Fibroblast of skin of right biceps (primary cell): ENCODE measurements around the gene CANT1.

ENCODE experiments used
- DNase-seq: peaks from one replicate; pipeline ENCODE4 v3.0.0-alpha.2; 2013

The CANT1 gene

DNA sequence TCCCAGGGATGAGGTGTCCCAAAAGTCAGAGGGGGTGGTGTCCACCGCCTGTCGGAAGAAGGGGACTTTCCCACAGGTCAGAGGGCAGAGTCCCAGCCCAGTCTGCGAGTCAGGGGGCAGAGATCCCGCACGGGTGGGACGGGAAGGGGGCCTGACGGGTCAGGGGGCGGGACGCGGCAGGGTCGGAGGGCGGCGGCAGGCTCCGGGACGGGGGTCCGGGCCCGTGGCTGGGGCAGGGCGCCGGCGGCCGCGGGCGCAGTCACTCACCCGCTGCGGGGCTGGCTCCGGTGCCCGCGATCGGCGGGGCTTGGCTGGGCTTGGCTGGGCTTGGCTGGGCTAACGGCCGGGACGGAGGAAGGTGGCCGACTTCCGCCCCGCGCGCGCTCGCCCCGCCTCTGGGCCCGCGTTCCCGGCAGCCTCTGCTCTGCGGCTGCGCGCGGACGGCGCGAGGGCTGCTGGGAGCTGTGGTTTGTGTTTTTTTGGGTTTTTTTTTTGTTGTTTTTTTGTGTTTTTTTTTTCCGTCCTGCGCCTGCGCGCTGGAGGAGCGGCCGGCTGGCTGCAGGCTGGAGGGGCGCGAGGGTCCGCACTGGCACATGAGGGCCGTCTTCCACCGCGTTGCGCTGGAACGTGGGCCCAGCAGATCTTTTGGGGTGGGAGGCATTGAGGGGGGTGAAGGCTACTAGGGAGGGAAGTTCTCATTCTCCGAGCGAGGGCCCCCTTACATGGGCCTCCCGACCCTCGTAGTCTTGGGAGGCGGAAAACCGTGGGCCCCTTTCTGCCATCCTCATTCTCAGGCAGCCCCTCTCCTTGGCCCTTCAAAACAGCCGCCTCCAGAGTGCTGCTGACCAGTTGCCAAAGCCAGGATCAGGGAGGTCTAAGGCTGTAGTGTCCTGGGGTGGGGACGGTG is at the start of gene CANT1:
TSS of gene CANT1 (minus strand) at position 368 of the 907 bp plus-strand sequence. CDS start 12,142 bp downstream, outside the sequence.
- DNase-seq, result peak; percentile 87

DNA sequence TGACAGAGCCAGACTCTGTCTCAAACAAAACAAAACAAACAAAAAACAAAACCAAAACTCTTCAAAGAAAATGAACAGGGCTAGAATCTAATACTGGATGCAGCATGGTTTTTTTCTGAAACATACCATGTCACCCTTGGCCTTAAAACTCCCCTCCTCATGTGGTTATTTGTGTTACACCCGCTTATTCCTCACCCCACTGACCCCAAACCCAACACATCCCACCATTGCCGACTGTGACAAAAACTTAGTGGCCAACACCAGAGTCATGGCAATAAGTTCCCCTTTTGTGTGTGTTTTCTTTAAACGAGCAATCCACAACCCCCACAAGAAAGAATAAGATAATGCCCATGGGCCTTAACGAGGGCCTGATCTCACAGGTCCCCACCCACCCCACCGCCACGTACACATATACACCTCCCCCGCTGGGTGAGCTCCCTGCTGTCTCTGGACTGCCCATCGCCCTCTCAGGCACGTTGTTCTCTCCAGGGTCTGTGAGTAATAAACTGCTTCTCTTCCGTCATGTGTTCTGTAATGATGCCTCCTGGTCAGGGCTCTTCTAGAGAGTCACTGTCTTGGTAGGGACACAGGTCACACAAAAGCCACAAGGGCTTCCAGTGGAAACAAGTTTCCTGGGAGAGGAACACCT is 48.3 kb upstream of the CANT1 start:
- DNase-seq, result no peak

DNA sequence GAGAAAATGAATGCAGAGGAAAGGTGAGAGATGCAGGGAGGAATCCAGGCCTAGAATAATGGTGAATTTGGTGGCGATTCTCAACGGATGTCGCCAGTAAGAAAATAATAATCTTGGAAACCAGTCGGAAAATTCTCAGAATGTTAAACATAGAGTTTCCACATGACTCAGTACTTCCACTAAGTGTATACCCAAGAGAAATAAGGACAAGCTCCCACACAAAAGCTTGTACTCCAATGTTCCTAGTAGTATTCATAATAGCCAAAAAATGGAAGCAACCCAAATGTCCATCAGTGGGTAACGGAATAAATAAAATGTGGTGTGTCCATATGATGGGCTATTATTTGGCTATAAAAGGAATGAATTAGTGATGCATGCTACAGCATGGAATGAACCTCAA is 45.6 kb upstream of the CANT1 start:
- no peak for DNase-seq

DNA sequence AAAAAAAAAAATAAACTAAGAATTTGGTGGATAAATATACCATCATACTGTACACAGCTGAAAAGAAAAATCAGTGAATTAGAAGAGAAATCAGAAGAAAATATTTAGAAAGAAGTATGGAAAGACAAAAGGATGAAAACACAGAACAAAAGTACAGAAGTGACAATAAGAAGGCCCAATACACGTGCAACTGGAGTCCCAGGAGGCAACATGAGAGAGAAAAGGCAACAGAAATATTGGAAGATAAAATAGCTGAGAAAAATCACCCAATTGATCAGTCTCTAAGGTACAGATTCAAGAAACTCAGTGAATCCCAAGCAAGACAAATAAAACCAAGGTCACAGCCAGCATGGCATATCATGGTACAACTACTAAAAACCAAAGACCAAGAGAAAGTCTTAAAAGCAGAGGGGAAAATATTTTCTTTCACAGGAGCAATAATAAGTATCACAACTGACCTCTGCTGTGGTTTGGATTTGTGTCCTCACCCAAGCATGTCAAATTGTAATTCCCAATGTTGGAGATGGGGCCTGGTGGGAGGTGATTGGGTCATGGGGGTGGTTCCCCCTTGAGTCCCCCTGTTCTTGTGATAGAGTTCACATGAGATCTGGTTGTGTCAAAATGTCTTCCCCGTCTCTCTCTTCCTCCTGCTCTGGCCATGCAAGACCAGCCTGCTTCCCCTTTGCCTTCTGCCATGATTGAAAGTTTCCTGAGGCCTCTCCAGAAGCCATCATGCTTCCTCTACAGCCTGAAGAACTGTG is 44.8 kb upstream of the CANT1 start:
- no peak for DNase-seq

DNA sequence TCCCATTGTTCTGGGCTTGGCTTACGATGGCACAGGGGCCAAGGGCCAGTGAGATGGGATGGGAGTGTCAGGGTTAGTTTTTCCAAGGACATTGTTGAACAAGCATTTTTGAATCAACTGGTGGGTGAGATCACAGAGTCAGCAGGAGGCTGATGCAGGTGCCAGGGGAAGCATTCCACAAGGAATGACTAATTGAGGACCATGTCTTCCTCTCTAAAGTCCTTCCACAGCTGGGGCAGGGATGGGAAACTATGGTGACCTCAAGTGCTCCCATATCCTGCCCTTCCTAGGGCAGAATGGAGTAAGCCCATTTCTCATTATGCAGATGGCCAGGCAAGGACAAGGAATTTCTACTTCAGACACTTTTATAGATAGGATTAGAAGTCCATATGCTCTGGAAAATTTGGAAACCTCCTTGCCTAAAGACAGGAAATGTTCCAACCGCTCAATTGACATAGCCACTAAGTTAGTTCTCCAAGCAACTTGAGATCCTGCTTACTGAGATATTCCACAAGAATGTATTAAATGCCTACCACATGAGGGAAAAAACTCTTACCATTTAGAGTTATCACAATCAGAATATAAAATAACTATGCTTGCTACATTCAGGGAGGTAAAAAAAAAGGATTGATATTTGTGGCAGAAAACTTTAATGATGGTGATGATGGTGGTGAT is 43.8 kb upstream of the CANT1 start:
- DNase-seq, result peak; percentile 14

DNA sequence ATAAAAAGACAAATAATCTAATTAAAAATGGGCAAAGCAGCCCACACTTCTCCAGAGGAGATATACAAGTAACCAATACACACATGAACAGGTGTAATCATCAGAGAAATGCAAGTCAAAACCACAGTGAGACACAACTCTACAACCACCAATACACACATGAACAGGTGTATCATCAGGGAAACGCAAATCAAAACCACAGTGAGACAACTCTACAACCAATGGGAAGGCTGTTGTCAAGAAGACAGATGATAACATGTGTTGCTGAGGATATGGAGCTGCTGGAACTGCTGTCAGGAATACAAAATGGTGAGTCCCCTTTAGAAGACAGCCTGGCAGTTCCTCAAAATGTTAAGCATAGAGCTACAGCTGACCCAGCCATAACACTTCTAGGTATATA is 42.6 kb upstream of the CANT1 start:
- no peak for DNase-seq

DNA sequence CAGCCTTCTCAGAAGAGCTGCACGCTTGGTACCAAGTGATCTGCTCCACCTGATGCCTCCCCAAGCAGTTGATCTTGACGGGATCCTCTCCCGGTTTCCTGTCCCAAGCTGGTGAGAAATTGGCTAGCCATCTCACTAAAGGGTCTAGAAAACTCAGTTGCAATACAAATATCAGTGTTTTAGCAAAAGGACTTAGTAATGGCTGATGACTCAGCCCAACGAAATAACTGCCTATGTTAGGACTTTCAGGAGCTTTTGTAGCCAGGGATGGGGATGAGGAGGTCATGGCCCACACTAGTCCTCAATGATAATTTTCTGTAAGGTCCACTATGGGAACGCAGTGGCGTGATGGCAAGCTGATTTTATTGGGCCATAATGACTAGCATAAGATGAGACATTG is 41.7 kb upstream of the CANT1 start:
- no peak for DNase-seq

DNA sequence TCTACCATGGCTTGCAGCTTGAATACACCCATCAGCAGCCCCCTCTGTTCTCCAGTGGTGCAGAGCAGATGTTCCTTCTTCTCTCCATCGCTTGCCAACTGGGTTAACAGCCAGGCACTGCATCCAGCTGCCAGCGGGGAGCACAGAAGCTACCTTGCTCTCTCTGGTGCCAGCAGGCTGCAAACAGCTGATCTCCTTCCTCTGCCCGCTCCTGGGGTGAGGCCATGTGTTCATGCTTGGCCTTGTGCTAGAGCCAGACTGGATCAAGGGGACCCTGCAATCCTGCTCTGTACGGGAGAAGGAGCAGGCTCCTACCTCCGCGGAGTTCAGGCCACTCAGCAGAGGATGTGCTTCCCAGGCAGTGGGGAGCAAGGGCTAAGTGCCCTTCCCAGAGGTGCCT is 41.0 kb upstream of the CANT1 start:
- no peak for DNase-seq

DNA sequence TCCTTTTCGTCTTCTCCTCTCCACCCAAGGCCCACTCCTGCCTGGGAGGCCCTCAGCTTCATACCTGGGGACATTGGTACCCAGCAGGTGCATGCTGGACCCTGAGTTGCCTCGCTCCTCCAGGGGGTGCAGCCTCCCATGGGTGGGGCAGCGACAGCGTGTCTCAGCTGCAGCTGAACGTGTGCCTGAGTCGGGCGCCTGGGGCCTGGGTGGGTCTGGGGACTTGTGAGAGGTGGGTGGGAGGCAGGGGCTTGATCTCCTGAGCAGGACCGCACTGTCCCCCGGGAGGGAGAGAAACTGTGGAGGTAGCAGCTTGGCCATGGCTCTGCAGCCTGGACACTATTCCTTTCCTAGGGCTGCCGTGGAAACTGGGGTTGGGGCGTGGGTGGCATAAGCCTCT is 40.3 kb upstream of the CANT1 start:
- DNase-seq, result no peak

DNA sequence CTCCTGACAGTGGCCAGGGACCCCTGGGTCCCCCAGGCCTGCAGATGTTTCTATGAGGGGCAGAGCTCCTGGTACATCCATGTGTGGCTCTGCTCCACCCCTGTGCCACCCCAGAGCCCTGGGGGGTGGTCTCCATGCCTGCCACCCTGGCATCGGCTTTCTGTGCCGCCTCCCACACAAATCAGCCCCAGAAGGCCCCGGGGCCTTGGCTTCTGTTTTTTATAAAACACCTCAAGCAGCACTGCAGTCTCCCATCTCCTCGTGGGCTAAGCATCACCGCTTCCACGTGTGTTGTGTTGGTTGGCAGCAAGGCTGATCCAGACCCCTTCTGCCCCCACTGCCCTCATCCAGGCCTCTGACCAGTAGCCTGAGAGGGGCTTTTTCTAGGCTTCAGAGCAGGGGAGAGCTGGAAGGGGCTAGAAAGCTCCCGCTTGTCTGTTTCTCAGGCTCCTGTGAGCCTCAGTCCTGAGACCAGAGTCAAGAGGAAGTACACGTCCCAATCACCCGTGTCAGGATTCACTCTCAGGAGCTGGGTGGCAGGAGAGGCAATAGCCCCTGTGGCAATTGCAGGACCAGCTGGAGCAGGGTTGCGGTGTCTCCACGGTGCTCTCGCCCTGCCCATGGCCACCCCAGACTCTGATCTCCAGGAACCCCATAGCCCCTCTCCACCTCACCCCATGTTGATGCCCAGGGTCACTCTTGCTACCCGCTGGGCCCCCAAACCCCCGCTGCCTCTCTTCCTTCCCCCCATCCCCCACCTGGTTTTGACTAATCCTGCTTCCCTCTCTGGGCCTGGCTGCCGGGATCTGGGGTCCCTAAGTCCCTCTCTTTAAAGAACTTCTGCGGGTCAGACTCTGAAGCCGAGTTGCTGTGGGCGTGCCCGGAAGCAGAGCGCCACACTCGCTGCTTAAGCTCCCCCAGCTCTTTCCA is 39.5 kb upstream of the CANT1 start:
- no peak for DNase-seq

DNA sequence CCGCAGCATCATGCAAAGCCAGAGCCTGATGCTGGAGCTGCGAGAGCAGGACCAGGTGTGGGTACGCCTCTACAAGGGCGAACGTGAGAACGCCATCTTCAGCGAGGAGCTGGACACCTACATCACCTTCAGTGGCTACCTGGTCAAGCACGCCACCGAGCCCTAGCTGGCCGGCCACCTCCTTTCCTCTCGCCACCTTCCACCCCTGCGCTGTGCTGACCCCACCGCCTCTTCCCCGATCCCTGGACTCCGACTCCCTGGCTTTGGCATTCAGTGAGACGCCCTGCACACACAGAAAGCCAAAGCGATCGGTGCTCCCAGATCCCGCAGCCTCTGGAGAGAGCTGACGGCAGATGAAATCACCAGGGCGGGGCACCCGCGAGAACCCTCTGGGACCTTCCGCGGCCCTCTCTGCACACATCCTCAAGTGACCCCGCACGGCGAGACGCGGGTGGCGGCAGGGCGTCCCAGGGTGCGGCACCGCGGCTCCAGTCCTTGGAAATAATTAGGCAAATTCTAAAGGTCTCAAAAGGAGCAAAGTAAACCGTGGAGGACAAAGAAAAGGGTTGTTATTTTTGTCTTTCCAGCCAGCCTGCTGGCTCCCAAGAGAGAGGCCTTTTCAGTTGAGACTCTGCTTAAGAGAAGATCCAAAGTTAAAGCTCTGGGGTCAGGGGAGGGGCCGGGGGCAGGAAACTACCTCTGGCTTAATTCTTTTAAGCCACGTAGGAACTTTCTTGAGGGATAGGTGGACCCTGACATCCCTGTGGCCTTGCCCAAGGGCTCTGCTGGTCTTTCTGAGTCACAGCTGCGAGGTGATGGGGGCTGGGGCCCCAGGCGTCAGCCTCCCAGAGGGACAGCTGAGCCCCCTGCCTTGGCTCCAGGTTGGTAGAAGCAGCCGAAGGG is 38.6 kb upstream of the CANT1 start:
- DNase-seq, result no peak

DNA sequence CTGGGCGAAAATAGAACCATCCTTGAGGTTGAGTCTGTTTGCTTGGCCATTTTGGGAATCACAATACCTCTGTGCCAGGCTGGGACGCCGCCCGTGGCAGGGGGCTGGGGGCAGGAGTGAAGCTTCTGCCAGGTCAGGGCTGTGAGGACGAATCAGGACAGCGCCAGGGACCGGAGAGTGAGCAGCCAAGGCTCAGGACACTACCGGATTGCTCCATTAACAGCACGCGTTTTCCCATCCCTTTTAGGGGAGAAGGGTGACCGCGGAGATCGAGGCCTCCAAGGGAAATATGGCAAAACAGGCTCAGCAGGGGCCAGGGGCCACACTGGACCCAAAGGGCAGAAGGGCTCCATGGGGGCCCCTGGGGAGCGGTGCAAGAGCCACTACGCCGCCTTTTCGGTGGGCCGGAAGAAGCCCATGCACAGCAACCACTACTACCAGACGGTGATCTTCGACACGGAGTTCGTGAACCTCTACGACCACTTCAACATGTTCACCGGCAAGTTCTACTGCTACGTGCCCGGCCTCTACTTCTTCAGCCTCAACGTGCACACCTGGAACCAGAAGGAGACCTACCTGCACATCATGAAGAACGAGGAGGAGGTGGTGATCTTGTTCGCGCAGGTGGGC is 37.8 kb upstream of the CANT1 start:
- DNase-seq, result no peak

DNA sequence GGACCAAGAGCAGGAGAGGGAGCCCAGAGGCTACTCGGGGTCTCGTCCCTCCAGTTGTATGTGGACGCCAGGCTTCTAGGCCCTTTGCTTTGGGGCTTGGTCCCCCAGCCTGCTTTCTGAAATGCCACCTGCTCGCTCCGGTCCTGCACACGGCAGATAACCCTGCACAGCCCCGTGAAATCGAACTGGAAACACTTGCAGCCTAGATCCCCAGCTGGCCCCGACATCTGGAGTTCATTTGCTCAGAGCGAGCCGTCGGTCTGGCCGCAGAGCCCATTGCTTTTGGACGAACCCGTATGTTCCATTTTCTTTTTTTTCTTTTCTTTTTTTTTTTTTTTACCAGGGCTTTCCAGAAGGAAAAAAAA is 37.3 kb upstream of the CANT1 start:
- DNase-seq, result no peak

DNA sequence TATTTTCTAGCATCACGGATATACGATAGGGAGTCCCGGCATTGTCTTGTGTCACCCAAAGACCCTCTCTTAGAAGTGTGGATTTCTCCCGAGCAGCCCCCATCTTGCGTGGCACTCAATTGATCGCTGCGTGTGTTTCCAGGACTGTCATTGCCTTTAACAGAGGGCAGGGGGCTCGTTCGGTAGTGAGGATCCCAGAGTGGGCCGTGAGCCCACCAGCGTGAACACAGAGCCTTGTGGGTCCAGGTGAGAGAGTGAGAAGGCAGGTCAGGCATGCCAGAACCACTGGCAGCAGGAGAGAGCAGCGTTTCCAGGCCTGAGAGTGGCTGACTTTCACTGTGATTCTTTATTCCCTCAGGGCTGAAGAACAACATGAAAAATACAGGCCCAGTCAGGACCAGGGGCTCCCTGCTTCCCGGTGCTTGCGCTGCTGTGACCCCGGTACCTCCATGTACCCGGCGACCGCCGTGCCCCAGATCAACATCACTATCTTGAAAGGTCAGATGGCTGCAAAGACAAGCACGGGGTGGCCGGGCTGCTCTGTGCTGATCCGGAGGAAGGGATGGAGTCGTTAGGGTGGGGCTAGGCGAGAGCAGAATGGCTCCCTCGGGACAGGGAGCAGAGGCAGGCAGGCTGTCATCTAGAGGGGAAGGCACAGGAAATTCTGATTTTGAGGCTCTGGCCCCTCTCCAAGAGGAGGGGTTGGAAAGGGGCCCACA is 36.8 kb upstream of the CANT1 start:
- DNase-seq, result no peak

DNA sequence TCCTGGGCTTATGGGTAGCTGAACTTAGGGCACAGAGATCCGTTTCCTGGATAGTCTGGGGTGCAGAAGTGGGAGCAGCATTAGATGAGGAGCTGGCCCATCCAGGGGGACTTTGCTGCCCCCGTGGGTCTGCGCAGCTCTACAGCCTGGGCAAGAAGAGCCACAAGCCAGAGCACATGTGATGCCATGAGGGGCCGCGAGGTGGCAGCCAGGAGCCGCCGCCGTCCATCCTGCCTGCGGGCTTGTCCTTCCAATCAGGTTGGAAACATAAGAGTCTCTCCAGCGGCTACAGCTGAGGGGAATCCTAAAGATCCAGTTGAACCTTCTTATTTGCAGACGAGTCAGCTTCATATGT is 36.3 kb upstream of the CANT1 start:
- peak; percentile 53 for DNase-seq

DNA sequence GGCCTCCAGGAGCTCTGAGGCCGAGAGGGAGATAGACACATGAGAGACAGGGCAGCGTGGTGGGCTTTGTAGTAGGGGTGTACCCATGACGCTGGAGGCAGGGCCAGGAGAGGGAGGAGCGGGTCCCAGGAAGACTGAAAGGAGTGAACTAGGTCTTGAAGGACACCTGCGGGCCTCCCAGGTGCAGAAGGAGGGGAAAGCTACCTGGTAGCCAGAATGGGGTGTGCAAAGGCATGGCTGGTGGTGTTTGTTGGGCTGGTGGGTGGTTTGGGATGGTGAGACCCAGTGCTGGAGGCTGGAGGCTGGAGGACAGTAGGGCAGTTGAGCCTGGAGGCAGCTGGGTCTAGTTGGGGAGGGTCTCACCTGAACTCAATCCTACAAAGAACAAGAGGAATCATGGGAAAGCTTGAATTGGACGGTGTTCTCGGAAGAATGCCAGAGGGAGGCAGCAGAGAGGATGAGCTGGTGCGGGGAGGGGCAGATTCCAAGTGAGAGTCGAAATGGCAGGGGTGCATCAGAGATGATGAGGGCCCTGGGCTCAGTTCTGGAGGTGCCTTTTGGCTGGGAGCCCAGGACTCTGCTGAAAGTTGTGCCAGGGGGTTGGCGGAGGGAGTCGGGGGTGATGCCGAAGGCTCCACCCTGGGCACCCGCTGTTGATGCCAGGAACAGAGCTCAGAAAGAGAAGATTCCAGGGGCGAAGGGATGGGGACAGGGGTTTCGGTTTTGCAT is 35.6 kb upstream of the CANT1 start:
- no peak for DNase-seq

DNA sequence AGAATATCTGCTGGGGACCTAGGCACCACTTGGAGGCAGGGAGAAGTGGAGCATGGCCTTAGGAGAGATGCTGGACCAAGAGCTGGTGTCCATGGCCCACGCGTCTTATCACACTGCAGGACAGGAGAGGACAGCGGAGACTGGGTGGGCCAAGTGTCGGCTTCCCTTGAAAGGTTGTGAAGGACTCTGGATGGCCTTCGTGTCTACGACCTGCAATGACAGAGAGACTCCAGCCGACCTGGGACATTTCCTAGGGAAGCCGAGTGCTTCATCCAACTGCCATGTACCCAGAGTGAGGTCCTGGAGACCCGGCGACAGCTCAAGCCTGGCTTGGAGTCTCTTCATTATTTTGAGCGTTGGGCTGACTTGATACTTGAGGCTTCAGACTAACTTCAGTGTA is 34.9 kb upstream of the CANT1 start:
- no peak for DNase-seq

DNA sequence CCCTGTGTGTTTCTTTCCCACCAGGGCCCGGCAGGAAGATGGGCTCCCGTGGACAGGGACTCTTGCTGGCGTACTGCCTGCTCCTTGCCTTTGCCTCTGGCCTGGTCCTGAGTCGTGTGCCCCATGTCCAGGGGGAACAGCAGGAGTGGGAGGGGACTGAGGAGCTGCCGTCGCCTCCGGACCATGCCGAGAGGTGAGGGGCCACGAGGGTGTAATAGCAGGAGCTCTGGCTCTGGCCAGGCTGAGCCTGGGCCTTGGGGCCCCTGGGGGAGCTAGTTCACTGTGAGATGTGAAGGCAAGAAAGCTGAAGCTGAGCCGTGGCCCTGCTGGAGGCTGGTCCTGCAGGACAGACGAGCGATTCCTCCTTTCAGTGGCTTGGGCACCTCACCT is 34.4 kb upstream of the CANT1 start:
- DNase-seq, result no peak
